BLaER1 (cell line): ENCODE results near the gene PZP.
"Not testable (repeated sequence)": the region's sequence is repeated elsewhere in the genome, so short reads cannot be mapped to it uniquely, and the experiment has no call there.

Experiments used
- H3K27ac ChIP-seq: shearing (Covaris generic); formaldehyde crosslinking; 2 replicates; pipeline ENCODE4 v1.8.1; 2022
- H3K27me3 ChIP-seq: shearing (Covaris generic); formaldehyde crosslinking; 2 replicates; pipeline ENCODE4 v1.8.1; 2022
- H3K36me3 ChIP-seq: shearing (Covaris generic); formaldehyde crosslinking; 2 replicates; pipeline ENCODE4 v1.8.1; 2022
- H3K4me1 ChIP-seq: shearing (Covaris generic); formaldehyde crosslinking; 2 replicates; pipeline ENCODE4 v1.8.1; 2022
- H3K4me2 ChIP-seq: shearing (Covaris generic); formaldehyde crosslinking; 2 replicates; pipeline ENCODE4 v1.8.1; 2022
- H3K4me3 ChIP-seq: shearing (Covaris generic); formaldehyde crosslinking; 2 replicates; pipeline ENCODE4 v1.8.1; 2022
- H3K9ac ChIP-seq: shearing (Covaris generic); formaldehyde crosslinking; 2 replicates; pipeline ENCODE4 v1.8.1; 2022
- H3K9me3 ChIP-seq: shearing (Covaris generic); formaldehyde crosslinking; 2 replicates; pipeline ENCODE4 v1.8.1; 2022
- H4K20me1 ChIP-seq: shearing (Covaris generic); formaldehyde crosslinking; 2 replicates; pipeline ENCODE4 v1.8.1; 2022
- Cebpa-rat ChIP-seq: shearing (Covaris generic); IDR thresholded peaks from 2 replicates; pipeline ENCODE4 v1.8.1; 2022

Gene PZP

GRCh38 chr12:9241301-9241700, 33.1 kb upstream of the PZP start:
- H3K27me3 ChIP-seq: no peaks in the 10 kb centered on the region
- H3K4me2 ChIP-seq: no peak overlapping the region
- no peak for TF ChIP-seq Cebpa-rat
- H3K9ac ChIP-seq: no peak overlapping the region
- no peak overlapping the region for H3K4me3 ChIP-seq
- H3K9me3 ChIP-seq: no peaks in the 10 kb centered on the region
- H4K20me1 ChIP-seq: no peaks in the 10 kb centered on the region
- H3K36me3 ChIP-seq: no peaks in the 10 kb centered on the region
- no peak overlapping the region for H3K27ac ChIP-seq
- no peaks in the 10 kb centered on the region for H3K4me1 ChIP-seq

- Histone ChIP-seq H3K4me2 (no peak overlapping the region), H4K20me1 (no peaks in the 10 kb centered on the region), H3K9me3 (no peaks in the 10 kb centered on the region), H3K4me1 (no peaks in the 10 kb centered on the region), H3K36me3 (no peaks in the 10 kb centered on the region), H3K4me3 (no peak overlapping the region), H3K27me3 (no peaks in the 10 kb centered on the region), H3K9ac (no peak overlapping the region), H3K27ac (no peak overlapping the region)
- TF ChIP-seq Cebpa-rat: no peak
Observed at GRCh38 chr12:9240776-9241175, 32.6 kb upstream of the PZP start.

- not testable (repeated sequence) for H3K4me3 ChIP-seq, H3K9ac ChIP-seq, H3K27me3 ChIP-seq
Observed at GRCh38 chr12:9240004-9240635, 31.9 kb upstream of the PZP start.

GRCh38 chr12:9237286-9237685, 29.1 kb upstream of the PZP start:
- no peaks in the 10 kb centered on the region for H3K36me3 ChIP-seq
- no peak overlapping the region for H3K4me3 ChIP-seq
- no peak for TF ChIP-seq Cebpa-rat
- H4K20me1 ChIP-seq: no peaks in the 10 kb centered on the region
- no peaks in the 10 kb centered on the region for H3K27me3 ChIP-seq
- no peak overlapping the region for H3K4me2 ChIP-seq
- H3K9me3 ChIP-seq: no peaks in the 10 kb centered on the region
- H3K27ac ChIP-seq: no peak overlapping the region
- H3K9ac ChIP-seq: no peak overlapping the region
- no peaks in the 10 kb centered on the region for H3K4me1 ChIP-seq

More at GRCh38 chr12:9240004-9240635, 31.9 kb upstream of the PZP start:
- H3K27ac ChIP-seq, H4K20me1 ChIP-seq, H3K36me3 ChIP-seq, H3K4me1 ChIP-seq, H3K9me3 ChIP-seq, H3K4me2 ChIP-seq: not testable (repeated sequence)

GRCh38 chr12:9235519-9235918, 27.3 kb upstream of the PZP start:
- H3K36me3 ChIP-seq: no peaks in the 10 kb centered on the region
- H3K27me3 ChIP-seq: no peaks in the 10 kb centered on the region

GRCh38 chr12:9227950-9228349, 19.8 kb upstream of the PZP start:
- no peak overlapping the region for H3K4me3 ChIP-seq
- H4K20me1 ChIP-seq: no peaks in the 10 kb centered on the region
- H3K36me3 ChIP-seq: no peaks in the 10 kb centered on the region
- no peak for TF ChIP-seq Cebpa-rat
- peaks cover 3% of the 10 kb centered on the region; the same call in 1 of the 2 replicates for H3K9me3 ChIP-seq
- H3K4me1 ChIP-seq: no peaks in the 10 kb centered on the region
- no peak overlapping the region for H3K27ac ChIP-seq
- no peak overlapping the region for H3K4me2 ChIP-seq
- no peaks in the 10 kb centered on the region for H3K27me3 ChIP-seq
- no peak overlapping the region for H3K9ac ChIP-seq

More at GRCh38 chr12:9235519-9235918, 27.3 kb upstream of the PZP start:
- H3K9me3 ChIP-seq: no peaks in the 10 kb centered on the region
- no peaks in the 10 kb centered on the region for H3K4me1 ChIP-seq
- no peak for TF ChIP-seq Cebpa-rat
- no peak overlapping the region for H3K4me2 ChIP-seq
- no peak overlapping the region for H3K27ac ChIP-seq
- H4K20me1 ChIP-seq: no peaks in the 10 kb centered on the region
- no peak overlapping the region for H3K4me3 ChIP-seq
- no peak overlapping the region for H3K9ac ChIP-seq

GRCh38 chr12:9223830-9224229, 15.6 kb upstream of the PZP start:
- Histone ChIP-seq H3K27me3 (no peaks in the 10 kb centered on the region), H4K20me1 (no peaks in the 10 kb centered on the region), H3K4me1 (no peaks in the 10 kb centered on the region), H3K4me2 (no peak overlapping the region), H3K27ac (no peak overlapping the region), H3K9ac (no peak overlapping the region), H3K36me3 (no peaks in the 10 kb centered on the region), H3K4me3 (no peak overlapping the region), H3K9me3 (peaks cover 3% of the 10 kb centered on the region; the same call in 1 of the 2 replicates)
- no peak for TF ChIP-seq Cebpa-rat

GRCh38 chr12:9221483-9221882, 13.3 kb upstream of the PZP start:
- Histone ChIP-seq H3K27ac (no peak overlapping the region), H4K20me1 (no peaks in the 10 kb centered on the region), H3K9ac (no peak overlapping the region), H3K4me2 (no peak overlapping the region), H3K4me3 (no peak overlapping the region), H3K27me3 (no peaks in the 10 kb centered on the region), H3K4me1 (no peaks in the 10 kb centered on the region), H3K36me3 (no peaks in the 10 kb centered on the region), H3K9me3 (peaks cover 2% of the 10 kb centered on the region; the same call in 1 of the 2 replicates)
- TF ChIP-seq Cebpa-rat: no peak

GRCh38 chr12:9221011-9221410, 12.8 kb upstream of the PZP start:
- not testable (repeated sequence) for H3K27ac ChIP-seq, H3K9me3 ChIP-seq, H3K9ac ChIP-seq, H4K20me1 ChIP-seq, H3K4me3 ChIP-seq, H3K36me3 ChIP-seq, H3K4me1 ChIP-seq, H3K4me2 ChIP-seq, H3K27me3 ChIP-seq

- Histone ChIP-seq H4K20me1 (no peaks in the 10 kb centered on the region), H3K27ac (no peak overlapping the region), H3K27me3 (no peaks in the 10 kb centered on the region), H3K4me2 (no peak overlapping the region), H3K36me3 (no peaks in the 10 kb centered on the region), H3K4me1 (no peaks in the 10 kb centered on the region), H3K9ac (no peak overlapping the region), H3K9me3 (no peaks in the 10 kb centered on the region), H3K4me3 (no peak overlapping the region)
- TF ChIP-seq Cebpa-rat: no peak
Observed at GRCh38 chr12:9214534-9214933, 6.3 kb upstream of the PZP start.

GRCh38 chr12:9211687-9212086, 3.5 kb upstream of the PZP start:
- Histone ChIP-seq H3K27me3 (no peaks in the 10 kb centered on the region), H3K4me1 (no peaks in the 10 kb centered on the region), H3K9me3 (no peaks in the 10 kb centered on the region), H3K9ac (no peak overlapping the region), H3K4me3 (no peak overlapping the region), H3K4me2 (no peak overlapping the region), H3K36me3 (no peaks in the 10 kb centered on the region), H4K20me1 (no peaks in the 10 kb centered on the region), H3K27ac (no peak overlapping the region)
- TF ChIP-seq Cebpa-rat: no peak
